ENCODE data around the gene IGFBP6. TPM values are rescaled to one million over a fixed set of nuclear protein-coding genes. Genes with fewer than 3 reads are reported as not detected.

The IGFBP6 gene
- total and polyA plus RNA-seq, 2 donors (not counting 1 experiment from before 2014, with no cell fraction given): 0.30 TPM; not detected in 1

- no peaks in the 10 kb centered on the region for H3K27me3 Mint-ChIP-seq
- CTCF ChIA-PET: interaction anchor here (1.4 kb wide), 1 partner anchor 15 kb away, joined by 5 read pairs; no protein-coding TSS in a partner anchor
Measured at GRCh38 chr12:53050426-53051057, 46.9 kb upstream of the IGFBP6 start.

More at GRCh38 chr12:53050426-53051057, 46.9 kb upstream of the IGFBP6 start:
- no peak for ATAC-seq (ENCODE audit: low read depth)
- Histone ChIP-seq H3K9me3 (ENCODE audit: control extremely low read depth in 1 of 3, control insufficient read depth in 2 of 3, insufficient read depth in 1 of 3, low read length in 2 of 3) (no peaks in the 10 kb centered on the region), H3K9ac (ENCODE audit: low read length) (no peak overlapping the region), H3K27me3 (replicated peaks in 1 of 4; ENCODE audit: control extremely low read depth in 1 of 4, control insufficient read depth in 3 of 4, insufficient read depth in 4 of 4, low read length in 3 of 4) (peaks cover 0 to under 1% (median 0%) of the 10 kb centered on the region in 4 experiments), H3K4me3 (ENCODE audit: control extremely low read depth in 1 of 5, extremely low read depth in 1 of 5, insufficient read depth in 1 of 5, low read depth in 2 of 5, low read length in 4 of 5) (no peak overlapping the region), H2AFZ (ENCODE audit: insufficient read depth, low read depth, low read length, poor library complexity, severe bottlenecking) (no peak overlapping the region), H3K79me2 (ENCODE audit: control insufficient read depth, insufficient read depth, low read length) (no peaks in the 10 kb centered on the region), H3K4me1 (ENCODE audit: control insufficient read depth in 2 of 2, insufficient read depth in 2 of 2, low read length in 2 of 2) (peaks cover 19 to 32% of the 10 kb centered on the region in 2 donors), H4K20me1 (ENCODE audit: control insufficient read depth, insufficient read depth, low read length, poor library complexity, severe bottlenecking) (no peaks in the 10 kb centered on the region), H3K36me3 (replicated peaks in 1 of 2; ENCODE audit: control extremely low read depth in 1 of 2, control insufficient read depth in 1 of 2, extremely low read depth in 1 of 2, insufficient read depth in 2 of 2, low read length in 1 of 2) (no peaks in the 10 kb centered on the region), H3K27ac (ENCODE audit: low read length in 2 of 2) (no peak overlapping the region), H3K4me2 (replicated peaks; ENCODE audit: low read depth, low read length, poor library complexity, severe bottlenecking) (no peak overlapping the region)
- POLR2A ChIA-PET: no interaction called here
- Mint-ChIP-seq H3K4me3 (no peak overlapping the region), H3K9me3 (ENCODE audit: insufficient read depth) (no peaks in the 10 kb centered on the region), H3K4me1 (peaks cover 21% of the 10 kb centered on the region), H3K27ac (no peak overlapping the region)
- no peak for DNase-seq
- 100% methylated on average over 2 of the region's 2 CpGs for WGBS (ENCODE audit: insufficient coverage)
- TF ChIP-seq, protein P1, sequence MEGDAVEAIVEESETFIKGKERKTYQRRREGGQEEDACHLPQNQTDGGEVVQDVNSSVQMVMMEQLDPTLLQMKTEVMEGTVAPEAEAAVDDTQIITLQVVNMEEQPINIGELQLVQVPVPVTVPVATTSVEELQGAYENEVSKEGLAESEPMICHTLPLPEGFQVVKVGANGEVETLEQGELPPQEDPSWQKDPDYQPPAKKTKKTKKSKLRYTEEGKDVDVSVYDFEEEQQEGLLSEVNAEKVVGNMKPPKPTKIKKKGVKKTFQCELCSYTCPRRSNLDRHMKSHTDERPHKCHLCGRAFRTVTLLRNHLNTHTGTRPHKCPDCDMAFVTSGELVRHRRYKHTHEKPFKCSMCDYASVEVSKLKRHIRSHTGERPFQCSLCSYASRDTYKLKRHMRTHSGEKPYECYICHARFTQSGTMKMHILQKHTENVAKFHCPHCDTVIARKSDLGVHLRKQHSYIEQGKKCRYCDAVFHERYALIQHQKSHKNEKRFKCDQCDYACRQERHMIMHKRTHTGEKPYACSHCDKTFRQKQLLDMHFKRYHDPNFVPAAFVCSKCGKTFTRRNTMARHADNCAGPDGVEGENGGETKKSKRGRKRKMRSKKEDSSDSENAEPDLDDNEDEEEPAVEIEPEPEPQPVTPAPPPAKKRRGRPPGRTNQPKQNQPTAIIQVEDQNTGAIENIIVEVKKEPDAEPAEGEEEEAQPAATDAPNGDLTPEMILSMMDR (IDR thresholded peaks at IDR 0.05): no peak
- no peak for TF ChIP-seq EZH2 (IDR thresholded peaks at IDR 0.05; ENCODE audit: borderline replicate concordance, insufficient read depth, low read depth, low read length, poor library complexity, severe bottlenecking)
- intact Hi-C loops (cut with micrococcal nuclease): loop anchor here (5.0 kb wide), 2 partner anchors 47 to 392 kb away; partner anchors contain the start of genes IGFBP6 and PRR13

Data from B cell (primary cell).